ENCODE results near the gene GPR17.

The GPR17 gene

DNA sequence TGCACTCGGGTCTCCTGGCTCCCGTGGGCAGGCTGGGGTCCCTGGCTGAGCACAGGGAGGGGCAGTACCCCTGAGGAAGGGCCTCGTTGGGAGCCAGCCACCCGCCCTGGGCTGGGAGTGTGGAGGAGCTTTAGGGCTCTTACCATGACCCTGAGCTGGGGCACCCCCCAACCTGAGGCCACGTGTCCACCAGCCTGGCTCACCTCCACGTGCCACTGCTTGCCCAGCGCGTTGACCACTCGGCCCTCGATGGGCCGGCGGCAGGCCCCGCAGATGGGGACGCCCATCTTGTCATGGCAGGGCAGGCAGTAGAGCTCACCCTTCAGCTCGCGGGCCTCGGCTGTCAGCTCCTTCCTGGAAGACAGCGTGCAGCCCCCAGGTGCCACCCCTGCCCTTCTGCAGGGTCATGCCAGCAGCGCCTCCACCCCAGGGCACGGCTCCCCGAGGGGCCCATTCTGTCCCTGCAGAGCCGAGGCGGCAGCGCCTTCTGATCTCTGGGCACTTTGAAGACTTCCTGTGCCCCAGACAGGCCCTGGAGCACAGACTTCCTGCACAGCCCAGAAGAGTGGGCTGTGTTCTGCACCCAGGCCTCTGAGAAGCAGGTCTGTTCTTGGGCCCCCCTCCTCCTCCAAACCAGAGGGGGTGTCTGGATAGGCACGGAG, 4.0 kb upstream of the GPR17 start:
- DNase-seq (ENCODE audit: low spot score): no peak

DNA sequence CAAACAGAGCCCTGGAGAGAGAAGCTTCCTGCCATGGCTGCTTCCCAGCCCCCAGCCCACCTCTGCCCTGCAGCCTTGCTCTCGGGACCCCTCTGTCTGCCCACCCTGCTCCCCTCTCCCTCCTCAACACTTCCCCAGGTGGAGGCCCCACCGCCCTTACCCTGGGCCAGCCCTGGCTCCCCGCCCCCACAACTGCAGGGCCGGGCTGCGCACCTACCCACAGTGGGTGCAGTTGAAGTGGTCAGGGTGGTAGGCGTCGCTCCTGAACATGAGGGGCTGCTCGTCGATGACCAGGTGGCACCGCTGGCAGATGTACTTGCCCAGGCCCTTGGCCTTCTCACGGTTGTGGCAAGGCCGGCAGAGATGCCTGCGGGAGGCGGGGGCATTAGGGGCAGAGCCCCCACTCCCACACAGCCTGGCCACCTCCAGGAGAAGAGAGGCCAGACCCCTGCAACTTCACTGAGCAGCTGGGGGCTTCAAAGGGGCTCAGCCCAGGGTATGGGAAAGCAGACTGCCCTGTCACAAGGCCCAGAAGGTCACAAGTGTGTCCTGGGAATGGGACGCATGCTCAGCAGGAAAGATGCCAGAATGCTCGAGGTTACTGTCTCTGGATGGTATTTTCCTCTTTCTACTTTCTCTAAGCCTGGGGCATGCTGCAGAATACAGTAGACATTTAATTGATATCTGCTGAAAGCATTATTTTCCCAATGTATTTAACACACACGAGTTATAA, 3.1 kb upstream of the GPR17 start:
- DNase-seq (ENCODE audit: low spot score): no peak

DNA sequence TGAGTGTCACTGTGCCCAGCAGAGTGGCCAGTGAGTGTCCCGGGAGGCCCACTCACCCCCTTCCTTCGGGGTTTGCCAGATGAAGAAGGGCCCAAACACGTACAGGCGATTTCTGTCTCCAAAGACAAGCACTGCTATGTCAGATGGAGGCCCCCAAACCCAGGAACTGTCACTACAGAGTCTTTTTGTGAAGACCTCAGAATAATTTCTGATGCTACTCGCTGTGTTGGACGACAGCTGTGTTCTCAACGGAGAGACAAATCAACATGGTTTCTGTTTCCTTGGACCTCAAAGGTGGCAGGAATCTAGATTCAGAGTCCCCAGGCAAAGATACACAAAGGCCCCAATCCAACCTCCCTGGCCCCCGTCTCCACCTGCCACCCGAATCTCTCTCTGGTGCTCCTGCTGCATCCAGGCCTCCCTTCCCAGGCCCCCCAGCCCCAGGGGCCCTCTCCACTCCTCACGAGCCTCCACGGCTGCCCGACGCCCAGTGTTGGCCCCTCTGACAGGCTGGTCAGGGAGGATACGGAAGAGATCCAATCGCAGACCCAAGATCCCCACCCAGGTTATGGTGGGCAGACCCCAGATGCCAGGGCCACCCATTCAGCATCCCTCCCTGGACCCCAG, 2.4 kb upstream of the GPR17 start:
- no peak for DNase-seq (ENCODE audit: low spot score)

DNA sequence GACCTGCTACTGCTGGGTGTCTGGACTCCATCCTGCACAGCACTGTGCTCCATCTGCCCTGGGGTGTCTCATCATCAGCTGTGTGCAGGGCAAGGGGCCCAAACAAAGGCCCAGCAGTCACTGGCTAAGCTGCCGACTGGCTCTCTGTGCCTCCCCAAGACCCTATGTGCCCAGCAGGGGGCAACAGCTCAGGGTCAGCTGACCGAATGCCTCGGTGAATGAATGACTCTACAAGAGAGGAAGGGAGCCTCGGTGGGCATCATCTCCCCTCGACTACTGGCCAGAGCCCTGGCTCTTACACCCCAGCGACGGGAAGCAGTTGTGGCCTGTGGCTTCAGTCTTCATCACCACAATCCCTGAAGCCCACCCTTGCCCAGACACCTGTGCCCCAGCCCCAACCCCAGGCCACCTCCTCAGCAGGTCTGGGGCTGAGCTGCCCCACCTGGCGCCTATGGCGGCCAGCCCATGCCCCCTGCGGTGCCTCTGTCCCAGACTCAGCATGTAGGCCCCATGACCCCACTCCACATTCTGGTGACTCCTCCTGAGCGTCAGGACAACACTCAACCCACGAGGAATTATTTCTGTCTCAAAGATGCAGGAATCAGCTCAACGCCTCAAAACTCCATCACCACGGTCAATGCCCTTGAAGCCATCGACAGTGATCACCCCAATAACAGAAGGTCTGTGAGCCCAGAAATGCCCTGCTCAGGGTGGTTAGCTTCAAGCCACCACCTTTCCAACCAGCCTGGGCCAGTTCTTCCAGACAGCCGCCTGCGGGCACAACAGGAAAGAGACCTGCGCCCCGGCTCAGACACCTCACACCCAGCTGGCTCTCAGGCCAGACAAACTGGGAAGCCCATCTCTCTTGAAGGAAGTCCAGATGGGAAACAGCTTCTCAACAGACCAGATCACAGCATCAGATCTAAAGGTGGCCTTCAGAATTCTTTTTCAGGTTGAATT, 1.6 kb upstream of the GPR17 start:
- no peak for DNase-seq (ENCODE audit: low spot score)

DNA sequence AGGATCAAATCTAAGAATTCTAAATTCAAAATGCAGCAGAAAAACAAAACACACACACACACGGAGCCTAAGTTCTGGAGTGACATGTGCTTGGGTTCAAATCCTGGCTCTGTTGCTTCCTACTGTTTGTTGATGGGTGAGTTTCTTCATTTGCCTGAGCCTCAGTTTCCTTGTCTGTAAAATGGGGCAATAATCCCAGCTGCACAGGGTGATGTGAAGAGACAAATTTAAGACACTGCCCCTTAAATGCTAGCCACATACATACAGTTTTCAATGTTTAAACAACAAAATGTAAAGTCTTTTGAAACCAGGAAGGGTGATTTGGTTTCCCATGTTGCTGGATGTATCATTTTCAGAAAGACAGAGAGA, 943 bp upstream of the GPR17 start:
- DNase-seq (ENCODE audit: low spot score): no peak

DNA sequence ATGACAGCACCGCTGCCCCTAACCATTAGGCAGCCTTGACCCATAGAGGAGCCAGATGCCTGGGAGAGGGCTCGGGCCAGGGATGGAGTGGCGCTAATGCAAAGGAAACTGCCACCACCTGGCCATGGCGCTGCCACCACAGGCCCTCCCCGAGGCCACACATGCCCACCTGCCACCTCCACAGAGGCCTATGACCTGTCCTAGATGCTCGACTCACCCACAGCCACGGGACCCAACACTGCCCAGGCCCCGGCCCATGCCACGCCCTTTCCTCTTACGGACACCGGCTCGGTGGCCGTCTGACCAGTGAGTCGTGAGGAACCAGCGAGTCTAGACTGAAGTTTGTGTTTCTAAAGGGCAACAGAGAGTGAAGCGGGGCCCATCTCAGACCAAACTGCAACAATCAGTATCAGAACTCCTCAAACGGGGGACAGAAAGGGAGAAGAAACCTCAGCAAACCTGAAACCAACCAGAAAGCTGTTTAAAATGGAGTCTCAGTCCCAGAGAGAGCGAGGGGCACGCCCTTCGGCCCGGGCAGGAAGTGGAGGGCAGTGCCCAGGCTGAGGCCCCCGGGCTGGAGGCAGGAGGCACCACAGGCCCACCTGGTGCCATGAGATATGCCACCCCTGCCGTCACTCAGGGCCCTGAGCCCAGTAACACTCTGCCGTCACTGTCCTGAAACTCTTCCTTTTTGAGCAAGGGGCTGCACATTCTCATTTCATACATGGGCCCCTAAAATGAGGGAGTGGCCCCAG, 711 bp downstream of the GPR17 start:
- no peak for DNase-seq (ENCODE audit: low spot score)

DNA sequence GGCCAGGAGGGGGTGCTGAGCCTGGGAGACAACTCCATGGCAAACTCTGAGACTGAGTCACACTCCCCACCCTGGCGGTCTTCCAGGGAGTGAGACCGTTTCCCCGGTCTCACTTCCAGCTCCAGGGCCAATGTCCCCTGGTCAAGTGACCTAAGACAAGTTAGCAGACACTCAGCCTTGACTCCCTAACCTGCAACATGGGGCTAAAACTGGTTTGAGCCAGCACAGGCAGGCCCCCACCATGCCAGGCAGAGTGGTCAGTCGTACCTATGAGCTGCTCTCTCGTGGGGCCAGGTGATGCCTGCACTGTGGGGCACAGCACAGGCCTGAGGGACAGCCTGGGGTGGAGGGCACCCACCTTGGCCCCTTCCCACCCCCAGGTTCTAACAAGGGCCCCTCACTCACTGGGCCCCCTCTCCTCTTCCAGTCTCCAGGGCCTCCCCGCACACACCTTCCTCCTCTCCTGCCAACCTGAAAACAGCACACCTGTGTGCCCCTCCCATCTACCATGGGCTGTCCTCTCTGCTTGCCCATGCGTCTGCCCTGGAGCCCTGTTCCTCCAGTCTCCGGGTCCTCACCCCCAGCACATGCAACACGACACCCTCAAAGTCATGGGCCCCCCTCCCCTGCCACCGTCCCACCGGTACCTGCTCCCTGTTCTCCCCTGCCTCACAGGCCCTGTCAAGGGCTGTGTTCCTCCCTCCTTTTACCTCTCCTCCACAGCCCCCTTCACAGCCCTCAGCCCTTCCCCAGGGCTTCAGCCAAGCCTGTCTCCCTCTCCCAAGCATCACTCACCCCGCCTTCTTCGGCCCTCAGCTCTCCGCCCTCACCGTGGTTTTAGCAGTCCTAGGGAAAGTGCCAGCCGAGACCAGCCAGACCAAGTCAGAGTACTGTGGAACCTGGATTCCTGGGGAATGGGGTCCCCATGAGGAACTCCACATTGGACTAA, 1.6 kb downstream of the GPR17 start:
- no peak for DNase-seq (ENCODE audit: low spot score)

DNA sequence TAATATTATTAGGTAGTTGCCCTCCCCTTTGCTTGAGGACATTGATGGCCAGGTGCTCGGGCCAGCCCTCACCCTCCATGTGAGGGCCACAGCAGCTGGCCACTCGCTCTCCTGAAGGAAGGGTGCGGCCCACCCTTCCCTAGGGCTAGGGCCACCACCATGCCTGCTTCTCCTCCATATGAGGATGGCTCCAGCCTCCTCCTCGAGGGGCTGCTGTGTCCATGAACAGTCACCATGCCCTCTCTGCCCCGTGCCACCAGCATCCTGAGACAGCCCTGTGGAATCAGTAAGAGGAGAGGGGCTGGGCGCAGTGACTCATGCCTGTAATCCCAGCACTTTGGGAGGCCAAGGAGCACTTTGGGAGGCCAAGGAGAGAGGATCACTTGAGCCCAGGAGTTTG, 2.4 kb downstream of the GPR17 start:
- DNase-seq (ENCODE audit: low spot score): no peak

DNA sequence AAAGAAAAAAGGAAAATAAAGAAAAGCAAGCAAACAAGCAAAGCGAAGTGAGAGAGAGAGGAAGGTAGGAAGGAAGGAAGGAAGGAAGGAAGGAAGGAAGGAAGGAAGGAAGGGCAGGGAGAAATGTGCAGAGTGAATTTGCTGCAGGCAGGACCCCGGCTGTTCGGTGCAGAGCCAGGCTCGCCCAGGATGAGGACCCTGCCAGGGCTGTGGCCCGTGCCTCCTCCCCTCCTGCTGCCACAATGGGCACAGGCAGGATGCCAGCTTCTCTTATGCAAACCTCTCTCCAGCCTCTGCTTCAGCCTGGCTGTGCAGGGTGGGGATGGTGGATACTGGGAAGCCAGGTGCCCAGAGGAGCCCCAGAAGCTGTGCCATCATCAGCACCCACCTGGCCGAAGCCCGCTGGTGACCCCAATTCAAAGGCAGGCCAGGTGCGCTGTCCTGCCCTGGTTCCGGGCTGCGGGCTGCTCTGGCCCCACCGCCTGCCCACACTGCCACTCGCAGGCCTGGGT, 3.2 kb downstream of the GPR17 start:
- DNase-seq (ENCODE audit: low spot score): no peak

DNA sequence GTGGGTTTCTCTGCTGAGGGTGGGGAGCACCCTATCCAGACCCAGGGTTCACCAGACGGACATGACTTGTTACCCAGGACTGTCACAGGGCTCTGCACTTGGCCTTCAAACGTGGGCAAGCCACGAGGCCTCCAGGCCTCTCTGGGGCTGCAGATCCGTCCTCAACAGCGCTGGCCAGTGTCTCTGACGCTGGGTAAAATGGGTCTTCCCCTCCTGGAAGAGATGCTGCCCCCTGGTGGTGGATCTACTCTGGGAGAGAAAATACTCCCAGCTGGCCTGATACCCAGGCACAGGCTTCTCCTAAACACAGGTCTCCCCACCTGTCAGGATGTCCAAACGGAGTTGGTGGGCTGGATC, 3.7 kb downstream of the GPR17 start:
- peak; percentile 73 for DNase-seq (ENCODE audit: low spot score)

DNA sequence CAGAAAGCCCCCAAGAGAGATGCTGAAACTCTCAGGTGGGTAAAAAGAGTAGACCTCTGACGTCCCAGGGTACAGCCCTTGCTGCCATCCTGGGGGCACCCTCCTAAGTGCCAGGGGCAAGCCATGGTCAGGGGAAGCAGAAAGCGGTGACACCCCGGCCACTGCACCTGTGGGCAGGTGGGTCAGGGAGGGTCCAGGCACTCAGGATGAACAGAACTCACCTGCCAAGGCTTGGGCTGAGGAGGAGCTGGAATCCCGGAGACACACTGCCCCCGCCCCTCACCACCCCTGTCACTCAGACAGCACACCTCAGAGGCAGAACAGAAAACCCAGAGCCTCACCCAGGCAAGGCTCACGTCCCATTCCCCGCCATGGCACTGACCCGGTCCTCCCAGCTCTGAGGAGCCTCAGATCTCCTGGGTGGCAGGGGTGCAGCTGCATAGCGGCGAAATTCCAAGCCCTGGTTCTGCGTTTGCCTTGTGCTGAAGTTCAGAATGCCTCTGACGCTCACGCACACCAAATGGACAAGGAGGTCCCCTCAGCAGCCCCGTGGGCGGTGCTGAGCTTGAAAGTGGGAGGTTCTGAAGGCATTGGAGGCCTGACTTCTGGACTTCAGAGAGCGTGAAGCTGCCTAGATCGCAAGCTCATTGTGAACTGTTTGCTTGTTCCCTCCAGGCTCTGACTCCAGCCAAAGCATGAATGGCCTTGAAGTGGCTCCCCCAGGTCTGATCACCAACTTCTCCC, 4.3 kb downstream of the GPR17 start:
- DNase-seq (ENCODE audit: low spot score): no peak

DNA sequence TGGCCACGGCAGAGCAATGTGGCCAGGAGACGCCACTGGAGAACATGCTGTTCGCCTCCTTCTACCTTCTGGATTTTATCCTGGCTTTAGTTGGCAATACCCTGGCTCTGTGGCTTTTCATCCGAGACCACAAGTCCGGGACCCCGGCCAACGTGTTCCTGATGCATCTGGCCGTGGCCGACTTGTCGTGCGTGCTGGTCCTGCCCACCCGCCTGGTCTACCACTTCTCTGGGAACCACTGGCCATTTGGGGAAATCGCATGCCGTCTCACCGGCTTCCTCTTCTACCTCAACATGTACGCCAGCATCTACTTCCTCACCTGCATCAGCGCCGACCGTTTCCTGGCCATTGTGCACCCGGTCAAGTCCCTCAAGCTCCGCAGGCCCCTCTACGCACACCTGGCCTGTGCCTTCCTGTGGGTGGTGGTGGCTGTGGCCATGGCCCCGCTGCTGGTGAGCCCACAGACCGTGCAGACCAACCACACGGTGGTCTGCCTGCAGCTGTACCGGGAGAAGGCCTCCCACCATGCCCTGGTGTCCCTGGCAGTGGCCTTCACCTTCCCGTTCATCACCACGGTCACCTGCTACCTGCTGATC, 4.9 kb downstream of the GPR17 start:
- no peak for DNase-seq (ENCODE audit: low spot score)

DNA sequence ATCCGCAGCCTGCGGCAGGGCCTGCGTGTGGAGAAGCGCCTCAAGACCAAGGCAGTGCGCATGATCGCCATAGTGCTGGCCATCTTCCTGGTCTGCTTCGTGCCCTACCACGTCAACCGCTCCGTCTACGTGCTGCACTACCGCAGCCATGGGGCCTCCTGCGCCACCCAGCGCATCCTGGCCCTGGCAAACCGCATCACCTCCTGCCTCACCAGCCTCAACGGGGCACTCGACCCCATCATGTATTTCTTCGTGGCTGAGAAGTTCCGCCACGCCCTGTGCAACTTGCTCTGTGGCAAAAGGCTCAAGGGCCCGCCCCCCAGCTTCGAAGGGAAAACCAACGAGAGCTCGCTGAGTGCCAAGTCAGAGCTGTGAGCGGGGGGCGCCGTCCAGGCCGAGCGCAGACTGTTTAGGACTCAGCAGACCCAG, 5.4 kb downstream of the GPR17 start:
- DNase-seq (ENCODE audit: low spot score): no peak

DNA sequence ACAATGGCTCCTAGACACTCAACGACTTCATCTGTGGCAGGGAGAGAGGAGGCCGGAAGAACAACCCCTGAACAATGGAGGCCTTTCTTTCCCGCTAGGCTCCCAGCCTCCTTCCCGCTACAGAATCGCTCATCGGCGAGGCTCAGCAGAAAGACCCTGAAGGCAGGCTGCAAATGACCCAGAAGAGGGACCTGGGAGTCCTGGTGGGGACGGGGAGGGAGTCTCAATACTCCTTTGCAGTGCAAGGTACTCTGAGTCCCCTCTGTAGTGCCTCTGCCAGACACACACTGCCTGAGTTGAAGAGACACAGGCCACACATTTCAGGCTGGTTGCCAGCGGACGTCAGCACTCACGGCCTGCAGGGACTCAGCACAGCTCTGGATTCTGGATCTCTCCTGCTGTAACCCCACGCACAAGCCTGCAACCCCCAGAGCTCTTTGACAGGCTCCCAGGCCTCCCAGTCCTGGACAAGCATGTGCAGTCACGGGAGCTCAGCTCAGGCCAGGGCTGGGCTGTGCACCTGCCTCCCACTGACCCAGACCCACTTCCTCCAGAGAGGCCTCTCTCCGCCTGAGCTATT, 6.1 kb downstream of the GPR17 start:
- no peak for DNase-seq (ENCODE audit: low spot score)

DNA sequence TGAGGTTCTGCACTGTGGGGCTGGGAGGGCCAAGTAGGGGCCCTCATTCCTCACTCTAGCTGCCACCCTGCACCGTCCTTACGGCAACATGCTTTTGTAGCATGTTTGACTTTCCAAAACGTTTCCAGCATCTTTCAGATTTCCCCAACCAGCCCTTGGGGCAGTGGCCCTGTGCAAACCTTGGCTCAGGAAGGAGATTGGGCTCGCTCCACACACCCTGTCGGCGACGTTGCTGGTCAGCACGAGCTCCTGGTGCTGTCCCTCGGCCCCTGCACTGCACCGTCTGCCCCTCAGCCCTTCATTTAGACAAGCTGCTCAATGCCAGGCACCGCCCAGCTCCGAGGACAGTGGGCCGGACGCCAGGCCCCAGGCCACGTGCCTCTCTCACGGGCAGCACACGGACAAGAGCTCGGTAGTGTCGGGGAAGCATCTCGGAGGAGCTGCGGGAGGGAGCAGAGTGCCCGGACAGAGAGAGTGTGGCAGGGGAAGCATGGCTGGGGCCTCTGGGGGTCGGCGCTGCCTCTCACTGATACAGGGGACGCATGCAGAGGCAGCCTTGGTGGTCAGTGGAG, 6.9 kb downstream of the GPR17 start:
- no peak for DNase-seq (ENCODE audit: low spot score)

DNA sequence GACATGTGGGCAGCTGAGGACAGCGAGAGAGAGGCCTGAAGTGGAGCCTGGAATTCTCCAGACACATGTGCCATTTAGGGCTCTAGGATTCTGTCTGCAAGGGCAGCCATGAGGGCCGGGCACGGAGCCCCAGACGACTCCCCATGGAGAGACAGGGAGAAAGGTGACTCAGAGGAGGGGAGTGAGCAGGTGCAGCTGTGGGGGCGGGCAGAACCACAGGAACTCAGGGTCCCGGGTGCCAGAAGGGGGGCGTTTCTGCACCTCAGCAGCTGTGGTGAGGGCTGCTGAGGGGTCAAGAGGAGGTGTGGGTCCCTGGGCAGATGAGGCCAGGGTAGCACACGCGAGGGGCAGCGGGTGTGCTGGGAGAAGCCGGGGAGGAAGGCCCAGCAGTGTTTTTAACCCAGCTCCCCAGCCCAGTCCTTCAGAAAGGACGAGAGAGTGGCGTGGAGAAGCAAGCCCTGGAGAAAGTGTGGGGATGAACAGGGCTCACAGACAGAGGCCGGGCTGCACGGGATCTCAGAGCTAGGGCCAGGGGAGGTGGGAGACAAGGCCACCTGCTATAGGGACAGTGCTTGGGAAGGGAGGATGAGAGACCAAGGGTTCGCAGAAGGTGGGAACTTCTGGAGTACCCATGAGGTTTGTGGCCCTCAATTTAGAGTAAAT, 7.6 kb downstream of the GPR17 start:
- DNase-seq (ENCODE audit: low spot score): no peak

DNA sequence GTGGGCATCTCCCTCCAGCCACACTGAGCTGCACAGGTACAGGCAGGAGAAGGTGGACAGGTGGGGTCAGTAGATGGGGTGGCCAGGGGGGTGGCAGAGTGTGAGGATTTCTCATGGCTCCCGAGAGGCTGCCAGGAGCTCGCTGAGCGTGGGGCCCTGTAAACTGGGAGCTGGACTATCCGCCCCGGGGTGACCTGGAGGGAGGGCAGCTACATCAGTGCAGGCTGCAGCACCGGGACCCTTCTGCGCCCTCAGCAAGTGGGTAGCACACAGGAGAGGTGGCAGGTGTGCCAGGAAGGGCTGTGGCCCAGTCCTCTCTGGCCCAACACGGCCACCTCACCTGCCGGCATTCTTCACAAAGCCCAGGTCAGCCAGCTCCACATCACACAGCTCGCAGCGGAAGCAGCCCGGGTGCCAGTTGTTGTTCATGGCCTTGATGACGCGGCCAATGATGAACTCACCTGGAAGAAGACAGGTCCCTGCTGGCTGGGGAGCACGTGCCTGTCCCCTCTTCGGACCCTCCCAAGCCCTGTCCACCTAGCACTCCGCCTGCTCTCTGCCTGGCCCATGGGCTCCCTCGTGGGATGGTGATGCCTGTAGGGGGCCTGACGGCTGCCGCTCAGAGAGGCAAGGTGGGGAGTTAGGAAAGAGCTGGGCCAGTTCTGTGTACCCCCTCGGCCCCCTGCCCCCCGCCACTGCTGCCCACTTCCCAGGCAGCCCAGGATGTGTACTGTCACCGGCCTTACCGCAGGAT, 8.3 kb downstream of the GPR17 start:
- DNase-seq (ENCODE audit: low spot score): no peak

All from SW480 (cell line).